Measurements from ENCODE around the gene ADAR. TPM values are rescaled to one million over a fixed set of nuclear protein-coding genes. Genes with fewer than 3 reads are reported as not detected.

Gene ADAR
- total RNA-seq, 1 donor from 2014 or later = 180 TPM

DNA sequence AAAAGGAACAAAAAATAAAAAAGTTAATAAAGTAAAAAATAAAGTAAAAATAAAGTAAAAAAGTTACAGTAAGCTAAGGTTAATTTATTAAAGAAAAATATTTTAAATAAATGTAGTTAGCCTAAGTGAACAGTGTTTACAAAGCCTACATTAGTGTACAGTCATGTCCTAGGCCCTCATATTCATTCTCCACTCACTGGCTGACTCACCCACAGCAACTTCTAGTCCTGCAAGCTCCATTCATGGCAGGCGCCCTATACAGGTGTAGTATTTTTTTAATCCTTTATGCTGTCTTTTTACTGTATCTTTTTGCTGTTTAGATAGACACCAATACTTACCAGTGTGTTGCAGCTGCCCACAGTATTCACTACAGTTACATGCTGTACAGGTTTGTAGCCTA, 12.4 kb downstream of the ADAR start:
- Mint-ChIP-seq H3K36me3 (peaks cover 36% of the 10 kb centered on the region), H3K4me1 (ENCODE audit: unreplicated experiment) (no peaks in the 10 kb centered on the region), H3K9me3 (no peaks in the 10 kb centered on the region), H3K4me3 (no peak overlapping the region), H3K27me3 (no peaks in the 10 kb centered on the region), H3K27ac (no peak overlapping the region)
- TF ChIP-seq, protein P1, sequence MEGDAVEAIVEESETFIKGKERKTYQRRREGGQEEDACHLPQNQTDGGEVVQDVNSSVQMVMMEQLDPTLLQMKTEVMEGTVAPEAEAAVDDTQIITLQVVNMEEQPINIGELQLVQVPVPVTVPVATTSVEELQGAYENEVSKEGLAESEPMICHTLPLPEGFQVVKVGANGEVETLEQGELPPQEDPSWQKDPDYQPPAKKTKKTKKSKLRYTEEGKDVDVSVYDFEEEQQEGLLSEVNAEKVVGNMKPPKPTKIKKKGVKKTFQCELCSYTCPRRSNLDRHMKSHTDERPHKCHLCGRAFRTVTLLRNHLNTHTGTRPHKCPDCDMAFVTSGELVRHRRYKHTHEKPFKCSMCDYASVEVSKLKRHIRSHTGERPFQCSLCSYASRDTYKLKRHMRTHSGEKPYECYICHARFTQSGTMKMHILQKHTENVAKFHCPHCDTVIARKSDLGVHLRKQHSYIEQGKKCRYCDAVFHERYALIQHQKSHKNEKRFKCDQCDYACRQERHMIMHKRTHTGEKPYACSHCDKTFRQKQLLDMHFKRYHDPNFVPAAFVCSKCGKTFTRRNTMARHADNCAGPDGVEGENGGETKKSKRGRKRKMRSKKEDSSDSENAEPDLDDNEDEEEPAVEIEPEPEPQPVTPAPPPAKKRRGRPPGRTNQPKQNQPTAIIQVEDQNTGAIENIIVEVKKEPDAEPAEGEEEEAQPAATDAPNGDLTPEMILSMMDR (conservative IDR thresholded peaks at IDR 0.05) = no peak
- no peak for DNase-seq (ENCODE audit: extremely low spot score, unreplicated experiment)

DNA sequence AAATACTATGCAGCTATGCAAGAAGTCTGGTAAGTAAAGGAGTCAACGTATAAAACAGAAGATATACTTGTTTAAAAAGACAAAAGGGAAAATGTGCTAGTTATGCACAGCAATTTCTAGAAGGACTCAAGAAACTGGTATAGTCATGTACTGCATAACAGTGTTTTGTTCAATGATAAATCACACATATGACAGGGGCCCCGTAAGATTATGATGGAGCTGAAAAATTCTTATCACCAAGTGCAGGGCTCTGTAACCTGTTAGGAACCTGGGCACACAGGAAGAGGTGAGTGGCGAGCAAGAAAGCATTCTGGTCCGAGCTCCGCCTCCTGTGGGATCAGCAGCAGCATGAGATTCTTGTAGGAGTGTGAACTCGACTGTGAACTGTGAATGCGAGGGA, 13.2 kb downstream of the ADAR start:
- Mint-ChIP-seq H3K27ac (no peak overlapping the region), H3K9me3 (no peaks in the 10 kb centered on the region), H3K36me3 (peaks cover 35% of the 10 kb centered on the region), H3K27me3 (no peaks in the 10 kb centered on the region), H3K4me1 (ENCODE audit: unreplicated experiment) (no peaks in the 10 kb centered on the region), H3K4me3 (no peak overlapping the region)
- no peak for DNase-seq (ENCODE audit: extremely low spot score, unreplicated experiment)
- TF ChIP-seq, protein P1 (conservative IDR thresholded peaks at IDR 0.05) = no peak

DNA sequence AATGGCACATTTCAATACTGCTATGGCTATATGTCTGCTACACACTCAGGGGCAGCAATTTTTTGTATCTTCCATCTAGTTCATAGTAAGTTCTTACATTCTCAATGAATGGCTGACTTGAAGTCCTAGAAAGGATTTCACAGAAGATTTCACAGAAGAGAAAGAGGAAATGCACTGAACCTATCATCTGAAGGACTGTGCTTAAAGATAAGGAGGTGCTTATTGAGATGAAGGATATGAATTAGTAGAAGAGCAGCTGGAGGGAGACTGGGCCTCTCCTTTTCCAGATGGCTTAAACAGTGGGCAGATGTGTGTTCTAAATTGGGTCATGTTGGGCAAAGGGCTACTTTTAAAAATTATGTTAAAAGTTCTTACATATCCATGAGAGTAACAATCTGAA, 14.6 kb downstream of the ADAR start:
- Mint-ChIP-seq H3K4me1 (ENCODE audit: unreplicated experiment) (no peaks in the 10 kb centered on the region), H3K27me3 (no peaks in the 10 kb centered on the region), H3K27ac (no peak overlapping the region), H3K9me3 (no peaks in the 10 kb centered on the region), H3K4me3 (no peak overlapping the region), H3K36me3 (peaks cover 34% of the 10 kb centered on the region)
- TF ChIP-seq, protein P1 (conservative IDR thresholded peaks at IDR 0.05) = no peak
- no peak for DNase-seq (ENCODE audit: extremely low spot score, unreplicated experiment)

DNA sequence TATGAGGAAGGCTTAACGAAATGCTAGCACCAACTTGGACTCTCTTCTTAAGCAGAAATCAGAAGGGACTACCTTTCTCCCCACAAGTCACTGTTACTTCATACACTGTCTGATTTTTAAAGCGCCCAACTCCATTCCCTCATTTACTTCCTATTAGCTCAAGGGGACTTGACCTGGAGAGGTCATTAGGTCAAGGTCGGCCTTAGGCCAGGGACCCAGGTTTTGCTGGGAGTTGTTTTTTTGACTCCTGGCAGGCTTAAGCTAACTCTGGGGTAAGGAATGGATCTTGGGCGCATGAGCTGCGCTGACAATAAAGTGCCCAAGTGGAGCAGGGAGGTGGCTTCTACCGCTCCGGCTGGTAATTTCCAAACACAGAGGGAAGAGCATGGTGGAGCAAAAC, 16.8 kb downstream of the ADAR start:
- Mint-ChIP-seq H3K27me3 (no peaks in the 10 kb centered on the region), H3K36me3 (peaks cover 37% of the 10 kb centered on the region), H3K9me3 (no peaks in the 10 kb centered on the region), H3K4me3 (no peak overlapping the region), H3K27ac (no peak overlapping the region), H3K4me1 (ENCODE audit: unreplicated experiment) (no peaks in the 10 kb centered on the region)
- TF ChIP-seq, protein P1 (conservative IDR thresholded peaks at IDR 0.05) = no peak
- no peak for DNase-seq (ENCODE audit: extremely low spot score, unreplicated experiment)

DNA sequence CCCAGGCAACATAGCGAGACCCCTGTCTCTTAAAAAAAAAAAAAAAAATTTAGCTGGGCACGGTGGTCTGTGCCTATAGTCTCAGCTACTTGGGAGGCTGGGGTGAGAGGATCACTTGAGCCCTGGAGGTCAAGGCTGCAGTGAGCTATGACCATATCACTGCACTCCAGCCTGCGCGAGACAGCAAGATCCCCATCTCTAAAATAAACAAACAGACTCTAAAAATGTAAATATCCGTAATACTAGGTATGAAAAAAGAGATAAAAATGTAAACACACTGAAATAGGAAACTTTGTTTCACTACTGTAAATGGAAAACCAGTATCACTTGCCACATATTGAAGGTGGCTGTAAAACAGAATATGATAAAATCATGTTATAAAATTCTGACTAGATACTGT, 17.2 kb downstream of the ADAR start:
- TF ChIP-seq, protein P1 (conservative IDR thresholded peaks at IDR 0.05) = no peak
- Mint-ChIP-seq H3K4me1 (ENCODE audit: unreplicated experiment) (no peaks in the 10 kb centered on the region), H3K9me3 (no peaks in the 10 kb centered on the region), H3K36me3 (peaks cover 39% of the 10 kb centered on the region), H3K4me3 (no peak overlapping the region), H3K27me3 (no peaks in the 10 kb centered on the region), H3K27ac (no peak overlapping the region)
- DNase-seq (ENCODE audit: extremely low spot score, unreplicated experiment) = no peak

DNA sequence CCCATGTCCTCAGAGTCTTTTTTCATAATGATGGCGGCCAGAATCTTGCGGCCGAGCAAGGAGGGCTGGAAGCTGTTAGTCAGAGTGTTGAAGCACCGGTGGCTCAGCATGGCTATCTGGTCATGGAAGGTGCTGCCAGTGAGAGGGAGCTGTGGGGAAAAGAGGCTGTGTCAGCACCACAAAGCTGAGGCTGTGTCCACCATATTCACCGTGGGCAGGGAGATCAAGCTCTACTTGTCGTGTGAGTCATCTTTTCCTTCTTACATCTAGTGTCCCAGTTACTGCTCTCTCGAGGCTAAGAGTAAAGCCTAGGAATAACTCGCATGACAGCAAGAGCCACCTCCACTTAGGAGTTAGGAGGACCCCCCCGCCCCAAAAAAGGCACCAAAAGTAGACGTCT, 18.2 kb downstream of the ADAR start:
- TF ChIP-seq, protein P1 (conservative IDR thresholded peaks at IDR 0.05) = no peak
- Mint-ChIP-seq H3K36me3 (peaks cover 49% of the 10 kb centered on the region), H3K27ac (no peak overlapping the region), H3K4me3 (no peak overlapping the region), H3K9me3 (no peaks in the 10 kb centered on the region), H3K27me3 (no peaks in the 10 kb centered on the region), H3K4me1 (ENCODE audit: unreplicated experiment) (no peaks in the 10 kb centered on the region)
- DNase-seq (ENCODE audit: extremely low spot score, unreplicated experiment) = no peak

All from type B pancreatic cell (in vitro differentiated cells).